H1 (cell line): Measurements from ENCODE around the gene DDR1. TPM values are rescaled to one million over a fixed set of nuclear protein-coding genes. Genes with fewer than 3 reads are reported as not detected.

Experiments
- CTCF ChIA-PET: fragments of 300-600 bp; sonication (Branson Sonifier 250); formaldehyde crosslinking; loops from one replicate; lab custom pipeline; 2021; ENCODE audit not compliant: partially characterized antibody; lab: Charles Lee
- POLR2A ChIA-PET: fragments of 300-600 bp; sonication (Branson Sonifier 250); formaldehyde crosslinking; loops from one replicate; lab custom pipeline; 2021; ENCODE audit warnings: inconsistent platforms; ENCODE audit not compliant: partially characterized antibody; lab: Charles Lee
- DNase-seq, 2 experiments: peaks; one replicate each; pipeline versions ENCODE4 v3.0.0 to v3.0.0-alpha.2; 2010 to 2022; ENCODE audit warnings: low spot score in 2 of 2, low read depth in 1 of 2, mixed read lengths in 1 of 2
- FAIRE-seq: peaks from 2 replicates; lab custom pipeline; 2011; peaks lifted over from hg19 to GRCh38; lab: Jason Lieb, UNC
- H2AFZ ChIP-seq: 2 replicates; pipeline ENCODE4 v1.8.1; 2012; ENCODE audit warnings: low read length, inconsistent platforms
- H2AK5ac ChIP-seq: 2 replicates; pipeline ENCODE4 v1.6.1; 2013; ENCODE audit warnings: low read depth, low read length
- H2BK120ac ChIP-seq: replicated peaks from 2 replicates; pipeline ENCODE3; 2013; ENCODE audit warnings: low read depth, low read length, inconsistent platforms
- H2BK12ac ChIP-seq: 2 replicates; pipeline ENCODE4 v1.6.1; 2013; ENCODE audit warnings: low read depth, low read length
- H2BK15ac ChIP-seq: 2 replicates; pipeline ENCODE4 v1.6.1; 2013; ENCODE audit warnings: low read length
- H2BK20ac ChIP-seq: 2 replicates; pipeline ENCODE4 v1.6.1; 2013; ENCODE audit warnings: low read length
- H2BK5ac ChIP-seq: 2 replicates; pipeline ENCODE4 v1.6.1; 2013; ENCODE audit warnings: low read depth, low read length
- H3K14ac ChIP-seq: 2 replicates; pipeline ENCODE4 v1.6.1; 2013; ENCODE audit warnings: inconsistent platforms; ENCODE audit not compliant: insufficient read length
- H3K18ac ChIP-seq: 2 replicates; pipeline ENCODE4 v1.6.1; 2013; ENCODE audit warnings: low read length; ENCODE audit errors: extremely low read depth
- H3K23ac ChIP-seq: 2 replicates; pipeline ENCODE4 v1.6.1; 2013; ENCODE audit warnings: inconsistent platforms; ENCODE audit not compliant: insufficient read length
- H3K23me2 ChIP-seq: 2 replicates; pipeline ENCODE4 v1.6.1; 2013; ENCODE audit warnings: low read depth, low read length
- H3K27ac ChIP-seq: 2 replicates; pipeline ENCODE4 v1.6.1; 2011; ENCODE audit warnings: low read depth, low read length, inconsistent platforms
- H3K27me3 ChIP-seq, 4 experiments: replicated peaks in 1 of 4; 1 replicate in 1 of 4; 2 replicates in 3 of 4; pipeline versions ENCODE4 v1.6.1 to v1.8.1; 2011 to 2013; ENCODE audit warnings: low read length in 3 of 4, mild to moderate bottlenecking in 3 of 4, inconsistent platforms in 2 of 4, mixed read lengths in 2 of 4, moderate library complexity in 1 of 4; ENCODE audit not compliant: control insufficient read depth in 3 of 4, insufficient read depth in 3 of 4; ENCODE audit errors: extremely low read depth in 1 of 4
- H3K36me3 ChIP-seq, 4 experiments: 2 replicates each; pipeline versions ENCODE4 v1.6.1 to v1.8.1; 2011 to 2013; ENCODE audit warnings: mild to moderate bottlenecking in 4 of 4, low read length in 3 of 4, moderate library complexity in 2 of 4, control low read depth in 1 of 4, inconsistent platforms in 1 of 4; ENCODE audit not compliant: insufficient read depth in 4 of 4, control insufficient read depth in 2 of 4
- H3K4ac ChIP-seq: replicated peaks from 2 replicates; pipeline ENCODE3; 2013; ENCODE audit warnings: low read length, low read depth, mixed read lengths, inconsistent platforms; ENCODE audit not compliant: insufficient read length
- H3K4me1 ChIP-seq, 4 experiments: replicated peaks in 1 of 4; 1 replicate in 1 of 4; 2 replicates in 3 of 4; pipeline versions ENCODE4 v1.6.1 to v1.8.1; 2011 to 2013; ENCODE audit warnings: low read length in 3 of 4, inconsistent platforms in 2 of 4, mixed read lengths in 1 of 4; ENCODE audit not compliant: insufficient read depth in 4 of 4, control insufficient read depth in 3 of 4
- H3K4me2 ChIP-seq, 2 experiments: 2 replicates each; pipeline versions ENCODE4 v1.6.1 to v1.8.1; 2011 to 2013; ENCODE audit warnings: low read depth in 2 of 2, low read length in 2 of 2, control low read depth in 1 of 2, inconsistent platforms in 1 of 2, mild to moderate bottlenecking in 1 of 2; ENCODE audit not compliant: insufficient read depth in 1 of 2
- H3K4me3 ChIP-seq, 4 experiments: fragments of 200-600, 300-600 bp in 1 of 4; sonication (generic), shearing (Covaris generic), sonication (Bioruptor Twin) in 1 of 4; 2 replicates each; pipeline versions ENCODE4 v1.5.1 to v1.8.1; 2011 to 2016; ENCODE audit warnings: low read length in 4 of 4, low read depth in 3 of 4, control low read depth in 2 of 4, inconsistent platforms in 2 of 4, mild to moderate bottlenecking in 2 of 4, mixed read lengths in 1 of 4, moderate library complexity in 1 of 4; ENCODE audit not compliant: insufficient read depth in 2 of 4; ENCODE audit errors: extremely low read depth in 1 of 4
- H3K56ac ChIP-seq: replicated peaks from 2 replicates; pipeline ENCODE3; 2013; ENCODE audit warnings: low read depth, mild to moderate bottlenecking, mixed read lengths, low read length, inconsistent platforms; ENCODE audit not compliant: insufficient read length
- H3K79me1 ChIP-seq: 2 replicates; pipeline ENCODE4 v1.6.1; 2013; ENCODE audit warnings: low read depth, low read length, control low read depth
- H3K79me2 ChIP-seq, 2 experiments: 2 replicates each; pipeline versions ENCODE4 v1.6.1 to v1.8.1; 2012 to 2013; ENCODE audit warnings: low read length in 2 of 2, mild to moderate bottlenecking in 2 of 2, inconsistent platforms in 1 of 2; ENCODE audit not compliant: insufficient read depth in 2 of 2, control insufficient read depth in 1 of 2
- H3K9ac ChIP-seq, 4 experiments: replicated peaks in 1 of 4; 1 replicate in 1 of 4; 2 replicates in 3 of 4; pipeline versions ENCODE4 v1.6.1 to v1.8.1; 2011 to 2013; ENCODE audit warnings: low read depth in 3 of 4, low read length in 3 of 4, control low read depth in 2 of 4, mild to moderate bottlenecking in 2 of 4, moderate library complexity in 2 of 4, inconsistent platforms in 1 of 4; ENCODE audit errors: extremely low read depth in 1 of 4
- H3K9me3 ChIP-seq, 2 experiments: 2 replicates each; pipeline versions ENCODE4 v1.6.1 to v1.8.1; 2012 to 2013; ENCODE audit warnings: mild to moderate bottlenecking in 2 of 2, moderate library complexity in 2 of 2, control low read depth in 1 of 2, inconsistent platforms in 1 of 2, low read depth in 1 of 2, low read length in 1 of 2, mixed read lengths in 1 of 2; ENCODE audit not compliant: insufficient read depth in 2 of 2
- H4K20me1 ChIP-seq, 2 experiments: replicated peaks in 1 of 2; 2 replicates each; pipeline versions ENCODE3 to v1.8.1; 2011 to 2013; ENCODE audit warnings: inconsistent platforms in 2 of 2, low read length in 2 of 2, mild to moderate bottlenecking in 1 of 2; ENCODE audit not compliant: insufficient read depth in 2 of 2, control insufficient read depth in 1 of 2
- H4K5ac ChIP-seq: 2 replicates; pipeline ENCODE4 v1.6.1; 2013; ENCODE audit warnings: low read length, low read depth, mixed read lengths, inconsistent platforms; ENCODE audit not compliant: insufficient read length
- H4K8ac ChIP-seq: 2 replicates; pipeline ENCODE4 v1.8.0; 2013; ENCODE audit warnings: mild to moderate bottlenecking, moderate library complexity, low read length, inconsistent platforms; ENCODE audit not compliant: insufficient read depth; ENCODE audit errors: extremely low read depth
- H4K91ac ChIP-seq: replicated peaks from 2 replicates; pipeline ENCODE3; 2013; ENCODE audit warnings: low read length, mixed read lengths, inconsistent platforms; ENCODE audit not compliant: insufficient read length
- CHD1 ChIP-seq: IDR thresholded peaks from 2 replicates; pipeline ENCODE4 v1.6.1; 2012; ENCODE audit warnings: low read depth, low read length, improper control_type of control experiment
- CREB1 ChIP-seq: IDR thresholded peaks from 2 replicates; pipeline ENCODE4 v1.6.1; 2012; ENCODE audit warnings: inconsistent platforms
- POLR2A ChIP-seq, 2 experiments: IDR thresholded peaks; 1 replicate in 1 of 2; 2 replicates in 1 of 2; pipeline ENCODE4 v1.6.1; 2011; ENCODE audit warnings: low read depth in 2 of 2, low read length in 2 of 2, mild to moderate bottlenecking in 2 of 2; ENCODE audit errors: control extremely low read depth in 1 of 2
- POLR2AphosphoS5 ChIP-seq: IDR thresholded peaks from 2 replicates; pipeline ENCODE4 v1.6.1; 2011; ENCODE audit warnings: low read depth, low read length
- RBBP5 ChIP-seq: IDR thresholded peaks from 2 replicates; pipeline ENCODE4 v1.7.1; 2012; ENCODE audit warnings: low read depth, mild to moderate bottlenecking, inconsistent platforms, low read length, moderate library complexity, borderline replicate concordance
- SP4 ChIP-seq: IDR thresholded peaks from 2 replicates; pipeline ENCODE4 v1.6.1; 2012; ENCODE audit warnings: low read length, inconsistent platforms
- WGBS, 2 experiments: shearing (Covaris generic) in 1 of 2; methylation state at CpG; one replicate each; pipeline versions ENCODE4 v1.1.6 to v1.1.7; 2013 to 2015; ENCODE audit warnings: low lambda C conversion rate in 2 of 2, mixed read lengths in 2 of 2, inconsistent platforms in 1 of 2, low coverage in 1 of 2, missing lambda C conversion rate in 1 of 2; ENCODE audit not compliant: insufficient replicate concordance in 2 of 2, insufficient coverage in 1 of 2, insufficient read length in 1 of 2; ENCODE audit errors: extremely low coverage in 1 of 2, missing lambda C conversion rate in 1 of 2; 5-methylcytosine and 5-hydroxymethylcytosine counted together
- polyA plus RNA-seq, 7 experiments: library from polyadenylated mRNA; depleted of rRNA in 3 of 7; stranded (reverse) in 5 of 7; unstranded in 2 of 7; fragments of >200 nt in 5 of 7; fragments of 200-250 nt in 2 of 7; gene quantifications; 1 replicate in 5 of 7; 2 replicates in 1 of 7; 4 replicates in 1 of 7; pipeline versions ENCODE4 v1.2.1 to v1.2.3, GENCODE V29; 2011 to 2013; ENCODE audit warnings: missing spikeins in 2 of 7, mixed read lengths in 2 of 7
- total RNA-seq: library from RNA; stranded (reverse); fragmentation: NEBNext Ultra II Directional; extraction: Animal tissue kit (Norgen Biotek cat#: 25700); gene quantifications from 2 replicates; pipeline ENCODE4 v1.2.1, GENCODE V29; 2021

The DDR1 gene
- total and polyA plus RNA-seq, 2 of the 8 experiments (the other 6 are each of a cell fraction or from before 2014, with no cell fraction given) = 99.4 to 181 TPM

- Histone ChIP-seq H3K4ac (no peak overlapping the region), H2BK20ac (no peak overlapping the region), H3K56ac (no peak overlapping the region), H4K91ac (no peak overlapping the region), H3K79me2 (peaks cover 0 to 19% of the 10 kb centered on the region in 2 experiments; a peak in 2 of 4 replicates), H3K4me1 (peaks cover 0 to 10% (median 2%) of the 10 kb centered on the region in 4 experiments; a peak in 4 of 7 replicates), H2AFZ (no peak overlapping the region), H4K20me1 (peaks cover 4 to 31% of the 10 kb centered on the region in 2 experiments), H3K18ac (no peak overlapping the region), H2BK15ac (no peak overlapping the region), H2BK120ac (no peak overlapping the region), H3K23me2 (peaks cover 8% of the 10 kb centered on the region; the same call in 1 of the 2 replicates), H3K4me3 (no peak overlapping the region), H3K14ac (no peak overlapping the region), H4K8ac (no peak overlapping the region), H3K23ac (no peak overlapping the region), H3K27ac (no peak overlapping the region), H2BK5ac (no peak overlapping the region), H4K5ac (no peak overlapping the region), H3K27me3 (no peaks in the 10 kb centered on the region), H3K9me3 (no peaks in the 10 kb centered on the region), H3K9ac (no peak overlapping the region), H2AK5ac (no peak overlapping the region), H3K36me3 (peaks cover 52 to 98% (median 85%) of the 10 kb centered on the region in 4 experiments), H3K4me2 (no peak overlapping the region), H3K79me1 (peaks cover 10% of the 10 kb centered on the region), H2BK12ac (no peak overlapping the region)
- POLR2A ChIA-PET = interaction anchor here (0.8 to 1.2 kb wide), 3 partner anchors 11 to 50 kb away, joined by 3 read pairs; partner anchors contain the start of genes DDR1 and GTF2H4
- 91% methylated on average over 12 of the region's 12 CpGs; no CpG with 5 or more reads in 1 of the 2 experiments for WGBS, 2 experiments
- CTCF ChIA-PET = interaction anchor here (0.7 to 29.0 kb wide), 6 partner anchors 13 to 189 kb away, joined by 3 to 610 read pairs (median 3); no protein-coding TSS in a partner anchor
- FAIRE-seq (no peak), DNase-seq (no peak)
- TF ChIP-seq CHD1 = no peak
- no peak for TF ChIP-seq SP4
- no peak for TF ChIP-seq RBBP5
- no peak for TF ChIP-seq CREB1
- TF ChIP-seq POLR2AphosphoS5 = peak; percentile 45; the same call in 1 of the 2 replicates
- TF ChIP-seq POLR2A (IDR thresholded peaks at IDR 0.05; ENCODE audit: control extremely low read depth in 1 of 2, low read depth in 2 of 2, low read length in 2 of 2) = peak in 1 of 2 experiments; percentile 38; a peak in 1 of 3 replicates
Observed at GRCh38 chr6:30894381-30894780, 10.1 kb downstream of the DDR1 start.
